ENCODE data around the gene MIOS.

DNA sequence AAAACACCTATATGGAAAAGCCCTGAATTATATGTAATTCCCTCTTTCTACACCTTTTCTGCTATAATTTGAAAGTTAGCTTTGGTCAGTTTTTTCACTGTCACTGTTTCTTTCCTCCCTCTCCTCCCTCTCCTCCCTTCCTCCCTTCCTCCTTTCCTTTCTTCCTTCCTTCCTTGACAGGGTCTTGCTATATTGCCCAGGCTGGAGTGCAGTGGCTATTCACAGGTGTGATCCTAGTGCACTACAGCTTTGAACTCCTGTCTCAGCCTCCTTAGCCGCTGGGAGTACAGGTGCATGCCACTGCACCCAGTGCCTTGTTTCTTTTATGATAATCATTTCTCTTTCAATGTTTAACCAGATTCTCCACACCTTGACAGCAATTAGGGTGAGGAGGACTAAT lies 51.7 kb downstream of the MIOS start:
- TF ChIP-seq ELF1 (IDR thresholded peaks at IDR 0.05; ENCODE audit: borderline replicate concordance, low read depth) (no peak), POLR2AphosphoS5 (IDR thresholded peaks at IDR 0.05; ENCODE audit: low read depth, low read length) (no peak), ZNF274 (IDR thresholded peaks at IDR 0.05; ENCODE audit: low read depth, low read length) (no peak), SP1 (IDR thresholded peaks at IDR 0.05; ENCODE audit: low read depth) (no peak), SIN3A (IDR thresholded peaks at IDR 0.05; ENCODE audit: low read depth) (no peak)
